ENCODE data around the gene MOB3A.

DNA sequence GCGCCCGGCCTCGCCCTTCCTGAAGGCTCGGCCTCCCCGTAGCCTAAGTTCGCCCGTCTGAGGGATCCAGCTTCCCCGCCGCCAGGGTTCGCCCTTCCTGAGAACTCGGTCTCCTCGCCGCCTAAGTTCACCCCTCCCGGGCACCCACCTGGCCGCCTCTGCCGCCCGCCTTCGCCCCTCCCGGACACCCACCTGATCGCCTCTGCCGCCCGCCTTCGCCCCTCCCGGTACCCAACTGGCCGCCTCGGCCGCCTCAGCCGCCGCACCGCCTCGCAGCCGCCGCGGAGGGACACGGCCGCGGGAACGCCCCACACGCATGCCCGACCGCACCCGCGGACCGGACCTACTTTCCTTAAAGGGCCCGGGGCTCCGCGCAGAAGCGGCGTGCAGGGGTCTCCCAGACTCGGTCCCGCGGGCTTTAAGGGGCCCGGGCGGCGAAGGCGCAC, at the start of gene MOB3A:
- TF ChIP-seq EP300 (IDR thresholded peaks at IDR 0.05) (peak; percentile 50), POLR2A (IDR thresholded peaks at IDR 0.05) (peak in 1 of 4 donors; percentile 54), POLR2AphosphoS5 (IDR thresholded peaks at IDR 0.05) (peak; percentile 76 to 95 (median 93))
- TF ChIP-seq, protein P1, sequence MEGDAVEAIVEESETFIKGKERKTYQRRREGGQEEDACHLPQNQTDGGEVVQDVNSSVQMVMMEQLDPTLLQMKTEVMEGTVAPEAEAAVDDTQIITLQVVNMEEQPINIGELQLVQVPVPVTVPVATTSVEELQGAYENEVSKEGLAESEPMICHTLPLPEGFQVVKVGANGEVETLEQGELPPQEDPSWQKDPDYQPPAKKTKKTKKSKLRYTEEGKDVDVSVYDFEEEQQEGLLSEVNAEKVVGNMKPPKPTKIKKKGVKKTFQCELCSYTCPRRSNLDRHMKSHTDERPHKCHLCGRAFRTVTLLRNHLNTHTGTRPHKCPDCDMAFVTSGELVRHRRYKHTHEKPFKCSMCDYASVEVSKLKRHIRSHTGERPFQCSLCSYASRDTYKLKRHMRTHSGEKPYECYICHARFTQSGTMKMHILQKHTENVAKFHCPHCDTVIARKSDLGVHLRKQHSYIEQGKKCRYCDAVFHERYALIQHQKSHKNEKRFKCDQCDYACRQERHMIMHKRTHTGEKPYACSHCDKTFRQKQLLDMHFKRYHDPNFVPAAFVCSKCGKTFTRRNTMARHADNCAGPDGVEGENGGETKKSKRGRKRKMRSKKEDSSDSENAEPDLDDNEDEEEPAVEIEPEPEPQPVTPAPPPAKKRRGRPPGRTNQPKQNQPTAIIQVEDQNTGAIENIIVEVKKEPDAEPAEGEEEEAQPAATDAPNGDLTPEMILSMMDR (IDR thresholded peaks at IDR 0.05) = peak in 5 of 7 experiments; percentile 24 to 60 (median 49)

Measured in stomach (tissue), 4 donors.